ENCODE data around the gene PHLPP1.

Gene PHLPP1

GRCh38 chr18:62987055-62987830, 271.9 kb downstream of the PHLPP1 start:
- TF ChIP-seq CTCF (IDR thresholded peaks at IDR 0.05), result no peak

- no peak for TF ChIP-seq CTCF (IDR thresholded peaks at IDR 0.05)
Measured at GRCh38 chr18:62987859-62988258, 272.5 kb downstream of the PHLPP1 start.

GRCh38 chr18:62988471-62988870, 273.1 kb downstream of the PHLPP1 start:
- TF ChIP-seq CTCF (IDR thresholded peaks at IDR 0.05), result no peak

- no peak for TF ChIP-seq CTCF (IDR thresholded peaks at IDR 0.05)
Measured at GRCh38 chr18:62989195-62989594, 273.9 kb downstream of the PHLPP1 start.

GRCh38 chr18:62990653-62991052, 275.3 kb downstream of the PHLPP1 start:
- no peak for TF ChIP-seq CTCF (IDR thresholded peaks at IDR 0.05)

GRCh38 chr18:62991389-62991788, 276.0 kb downstream of the PHLPP1 start:
- no peak for TF ChIP-seq CTCF (IDR thresholded peaks at IDR 0.05)

GRCh38 chr18:62991959-62992358, 276.6 kb downstream of the PHLPP1 start:
- no peak for TF ChIP-seq CTCF (IDR thresholded peaks at IDR 0.05)

Data from LNCAP (cell line).